MM.1S (cell line): ENCODE measurements around the gene G2E3.

Source experiments
- DNase-seq: peaks from one replicate; pipeline ENCODE4 v3.0.0-alpha.2; 2015
- H2AFZ ChIP-seq: fragments of 300-600 bp; sonication (generic); 2 replicates; pipeline ENCODE4 v1.6.0; 2016; ENCODE audit warnings: antibody characterized with exemption, low read length
- H3F3A ChIP-seq: fragments of 300-600 bp; sonication (generic); 2 replicates; pipeline ENCODE4 v1.6.1; 2016; ENCODE audit warnings: mild to moderate bottlenecking, antibody characterized with exemption, low read length, moderate library complexity, mixed read lengths; ENCODE audit not compliant: insufficient read depth
- H3K27ac ChIP-seq: fragments of 300-600 bp; sonication (generic); 2 replicates; pipeline ENCODE4 v1.5.1; 2016; ENCODE audit warnings: mild to moderate bottlenecking, low read length
- H3K27me3 ChIP-seq: fragments of 300-600 bp; sonication (generic); replicated peaks from 2 replicates; pipeline ENCODE4 v1.6.0; 2016; ENCODE audit warnings: low read length; ENCODE audit not compliant: insufficient read depth
- H3K36me3 ChIP-seq: fragments of 300-600 bp; sonication (generic); replicated peaks from 2 replicates; pipeline ENCODE4 v1.6.1; 2016; ENCODE audit warnings: mild to moderate bottlenecking, low read length, mixed read lengths; ENCODE audit not compliant: insufficient read depth
- H3K4me1 ChIP-seq: fragments of 300-600 bp; sonication (generic); 2 replicates; pipeline ENCODE4 v1.6.1; 2016; ENCODE audit warnings: low read length, mixed read lengths
- H3K4me2 ChIP-seq: fragments of 300-600 bp; sonication (generic); 2 replicates; pipeline ENCODE4 v1.6.0; 2016; ENCODE audit warnings: low read depth, low read length
- H3K4me3 ChIP-seq: fragments of 300-600 bp; sonication (generic); 2 replicates; pipeline ENCODE4 v1.5.1; 2016; ENCODE audit warnings: low read length, mixed read lengths
- H3K79me2 ChIP-seq: fragments of 300-600 bp; sonication (generic); 2 replicates; pipeline ENCODE4 v1.6.1; 2016; ENCODE audit warnings: mixed run types, low read length, mixed read lengths
- H3K9ac ChIP-seq: fragments of 300-600 bp; sonication (generic); 2 replicates; pipeline ENCODE4 v1.6.1; 2016; ENCODE audit warnings: low read length, mixed read lengths
- H3K9me2 ChIP-seq: fragments of 300-600 bp; sonication (generic); replicated peaks from 2 replicates; pipeline ENCODE4 v1.6.1; 2016; ENCODE audit warnings: mild to moderate bottlenecking, low read length, mixed read lengths; ENCODE audit not compliant: insufficient read depth
- H3K9me3 ChIP-seq: fragments of 300-600 bp; sonication (generic); replicated peaks from 2 replicates; pipeline ENCODE4 v1.6.1; 2016; ENCODE audit warnings: mild to moderate bottlenecking, low read length, mixed read lengths; ENCODE audit not compliant: insufficient read depth
- H4K20me1 ChIP-seq: fragments of 300-600 bp; sonication (generic); 2 replicates; pipeline ENCODE4 v1.6.1; 2016; ENCODE audit warnings: mild to moderate bottlenecking, low read length, moderate library complexity, mixed read lengths; ENCODE audit not compliant: insufficient read depth
- CTCF ChIP-seq: fragments of 300-600 bp; sonication (generic); IDR thresholded peaks from 2 replicates; pipeline ENCODE4 v1.5.1; 2016; ENCODE audit warnings: antibody characterized with exemption, low read length, mixed read lengths
- EZH2 ChIP-seq: fragments of 300-600 bp; sonication (generic); optimal IDR thresholded peaks from 2 replicates; pipeline ENCODE3; 2017; ENCODE audit warnings: low read depth, mild to moderate bottlenecking, antibody characterized with exemption, low read length, mixed read lengths
- EZH2phosphoT487 ChIP-seq: fragments of 300-600 bp; sonication (generic); IDR thresholded peaks from 2 replicates; pipeline ENCODE4 v1.6.1; 2018; ENCODE audit warnings: antibody characterized with exemption, low read length

Gene G2E3

GRCh38 chr14:30621354-30621939, 62.5 kb downstream of the G2E3 start:
- peak overlapping the region; percentile 87 for H3K4me2 ChIP-seq
- no peaks in the 10 kb centered on the region for H4K20me1 ChIP-seq
- H3K9me3 ChIP-seq, result no peaks in the 10 kb centered on the region
- H3K79me2 ChIP-seq, result peaks cover 42% of the 10 kb centered on the region
- H3K27ac ChIP-seq, result peak overlapping the region; percentile 67; the same call in 1 of the 2 replicates
- no peaks in the 10 kb centered on the region for H3K36me3 ChIP-seq
- 0 out of 2 replicates have a peak, but pooled peaks cover 4% of the 10 kb centered on the region for H3K4me1 ChIP-seq
- DNase-seq, result no peak
- H2AFZ ChIP-seq, result peak overlapping the region; percentile 82
- peak overlapping the region; percentile 94 for H3K4me3 ChIP-seq
- no peak for TF ChIP-seq EZH2phosphoT487
- TF ChIP-seq CTCF, result no peak
- no peak for TF ChIP-seq EZH2
- no peaks in the 10 kb centered on the region for H3K27me3 ChIP-seq
- H3F3A ChIP-seq, result peaks cover 13% of the 10 kb centered on the region; the same call in 1 of the 2 replicates
- H3K9ac ChIP-seq, result peak overlapping the region; percentile 85; the same call in 1 of the 2 replicates
- H3K9me2 ChIP-seq, result no peaks in the 10 kb centered on the region

GRCh38 chr14:30621940-30622830, 63.2 kb downstream of the G2E3 start, which contains the start of gene SCFD1:
SCFD1 (plus strand) TSS chr14:30622319; CDS start chr14:30622339, 20 bp downstream.
- TF ChIP-seq CTCF, result no peak
- no peak for TF ChIP-seq EZH2
- no peak for TF ChIP-seq EZH2phosphoT487
- Histone ChIP-seq H3K36me3 (no peaks in the 10 kb centered on the region), H3K4me3 (peak within 1 kb of the TSS; percentile 94), H3K9me3 (no peaks in the 10 kb centered on the region), H3K27ac (peak within 1 kb of the TSS; percentile 67), H2AFZ (peak within 1 kb of the TSS; percentile 82), H3F3A (peaks cover 13% of the 10 kb centered on the region; the same call in 1 of the 2 replicates), H3K27me3 (no peaks in the 10 kb centered on the region), H3K4me2 (peak within 1 kb of the TSS; percentile 87), H3K9me2 (no peaks in the 10 kb centered on the region), H3K4me1 (0 out of 2 replicates have a peak, but pooled peaks cover 4% of the 10 kb centered on the region), H3K9ac (peak within 1 kb of the TSS; percentile 85), H3K79me2 (peaks cover 50% of the 10 kb centered on the region), H4K20me1 (no peaks in the 10 kb centered on the region)
- peak; percentile 79 for DNase-seq

GRCh38 chr14:30623412-30624131, 64.6 kb downstream of the G2E3 start:
- Histone ChIP-seq H3K9ac (no peak overlapping the region), H3F3A (peaks cover 13% of the 10 kb centered on the region; the same call in 1 of the 2 replicates), H3K27ac (no peak overlapping the region), H3K9me2 (no peaks in the 10 kb centered on the region), H4K20me1 (no peaks in the 10 kb centered on the region), H3K4me1 (0 out of 2 replicates have a peak, but pooled peaks cover 4% of the 10 kb centered on the region), H3K36me3 (no peaks in the 10 kb centered on the region), H3K79me2 (peaks cover 61% of the 10 kb centered on the region), H2AFZ (no peak overlapping the region), H3K27me3 (no peaks in the 10 kb centered on the region), H3K9me3 (no peaks in the 10 kb centered on the region), H3K4me3 (peak overlapping the region; percentile 94), H3K4me2 (peak overlapping the region; percentile 55; the same call in 1 of the 2 replicates)
- TF ChIP-seq EZH2, result no peak
- no peak for TF ChIP-seq CTCF
- no peak for DNase-seq
